MM.1S (cell line): ENCODE data around the gene BEX4.
"Not testable (repeated sequence)": the region's sequence is repeated elsewhere in the genome, so short reads cannot be mapped to it uniquely, and the experiment has no call there.

Experiments
- DNase-seq: peaks from one replicate; pipeline ENCODE4 v3.0.0-alpha.2; 2015
- H2AFZ ChIP-seq: fragments of 300-600 bp; sonication (generic); 2 replicates; pipeline ENCODE4 v1.6.0; 2016; ENCODE audit warnings: antibody characterized with exemption, low read length
- H3F3A ChIP-seq: fragments of 300-600 bp; sonication (generic); 2 replicates; pipeline ENCODE4 v1.6.1; 2016; ENCODE audit warnings: mild to moderate bottlenecking, antibody characterized with exemption, low read length, moderate library complexity, mixed read lengths; ENCODE audit not compliant: insufficient read depth
- H3K27ac ChIP-seq: fragments of 300-600 bp; sonication (generic); 2 replicates; pipeline ENCODE4 v1.5.1; 2016; ENCODE audit warnings: mild to moderate bottlenecking, low read length
- H3K27me3 ChIP-seq: fragments of 300-600 bp; sonication (generic); replicated peaks from 2 replicates; pipeline ENCODE4 v1.6.0; 2016; ENCODE audit warnings: low read length; ENCODE audit not compliant: insufficient read depth
- H3K36me3 ChIP-seq: fragments of 300-600 bp; sonication (generic); replicated peaks from 2 replicates; pipeline ENCODE4 v1.6.1; 2016; ENCODE audit warnings: mild to moderate bottlenecking, low read length, mixed read lengths; ENCODE audit not compliant: insufficient read depth
- H3K4me1 ChIP-seq: fragments of 300-600 bp; sonication (generic); 2 replicates; pipeline ENCODE4 v1.6.1; 2016; ENCODE audit warnings: low read length, mixed read lengths
- H3K4me2 ChIP-seq: fragments of 300-600 bp; sonication (generic); 2 replicates; pipeline ENCODE4 v1.6.0; 2016; ENCODE audit warnings: low read depth, low read length
- H3K4me3 ChIP-seq: fragments of 300-600 bp; sonication (generic); 2 replicates; pipeline ENCODE4 v1.5.1; 2016; ENCODE audit warnings: low read length, mixed read lengths
- H3K79me2 ChIP-seq: fragments of 300-600 bp; sonication (generic); 2 replicates; pipeline ENCODE4 v1.6.1; 2016; ENCODE audit warnings: mixed run types, low read length, mixed read lengths
- H3K9ac ChIP-seq: fragments of 300-600 bp; sonication (generic); 2 replicates; pipeline ENCODE4 v1.6.1; 2016; ENCODE audit warnings: low read length, mixed read lengths
- H3K9me2 ChIP-seq: fragments of 300-600 bp; sonication (generic); replicated peaks from 2 replicates; pipeline ENCODE4 v1.6.1; 2016; ENCODE audit warnings: mild to moderate bottlenecking, low read length, mixed read lengths; ENCODE audit not compliant: insufficient read depth
- H3K9me3 ChIP-seq: fragments of 300-600 bp; sonication (generic); replicated peaks from 2 replicates; pipeline ENCODE4 v1.6.1; 2016; ENCODE audit warnings: mild to moderate bottlenecking, low read length, mixed read lengths; ENCODE audit not compliant: insufficient read depth
- H4K20me1 ChIP-seq: fragments of 300-600 bp; sonication (generic); 2 replicates; pipeline ENCODE4 v1.6.1; 2016; ENCODE audit warnings: mild to moderate bottlenecking, low read length, moderate library complexity, mixed read lengths; ENCODE audit not compliant: insufficient read depth
- EZH2 ChIP-seq: fragments of 300-600 bp; sonication (generic); optimal IDR thresholded peaks from 2 replicates; pipeline ENCODE3; 2017; ENCODE audit warnings: low read depth, mild to moderate bottlenecking, antibody characterized with exemption, low read length, mixed read lengths
- EZH2phosphoT487 ChIP-seq: fragments of 300-600 bp; sonication (generic); IDR thresholded peaks from 2 replicates; pipeline ENCODE4 v1.6.1; 2018; ENCODE audit warnings: antibody characterized with exemption, low read length
- TF ChIP-seq, protein P1 (sequence below): fragments of 300-600 bp; sonication (generic); IDR thresholded peaks from 2 replicates; pipeline ENCODE4 v1.5.1; 2016; ENCODE audit warnings: antibody characterized with exemption, low read length, mixed read lengths

Gene BEX4, protein sequence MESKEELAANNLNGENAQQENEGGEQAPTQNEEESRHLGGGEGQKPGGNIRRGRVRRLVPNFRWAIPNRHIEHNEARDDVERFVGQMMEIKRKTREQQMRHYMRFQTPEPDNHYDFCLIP

DNA sequence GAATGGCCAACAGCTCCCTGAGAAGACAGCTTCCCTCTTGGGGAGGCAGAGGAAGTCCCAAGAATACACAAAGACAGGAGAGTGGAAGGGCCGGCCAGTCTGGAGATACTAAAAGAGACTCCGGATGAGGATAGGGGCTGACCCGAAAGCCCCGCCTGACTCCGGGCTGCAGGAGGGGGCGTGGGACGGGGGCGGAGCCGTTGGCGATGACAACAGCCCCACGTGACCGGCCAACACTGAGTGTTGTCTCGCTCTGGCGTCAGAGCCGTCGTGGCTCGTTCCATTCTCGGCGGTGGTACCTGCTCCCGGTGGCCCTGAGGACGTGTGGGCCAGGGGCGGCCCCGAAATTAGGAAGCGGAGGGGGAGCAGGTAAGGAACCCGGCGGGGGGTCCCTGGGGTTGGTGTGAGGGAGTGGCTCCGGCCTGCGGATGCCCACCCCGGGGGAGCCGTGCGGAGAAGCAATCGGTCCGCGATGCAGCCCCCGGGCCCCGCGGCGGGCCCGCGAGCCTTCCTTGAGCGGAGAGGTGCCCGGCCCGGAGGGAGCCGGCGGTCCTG, at the start of gene BEX4:
Gene BEX4 (plus strand): TSS at position 239 of the 555 bp plus-strand sequence. CDS start 1,046 bp downstream, outside the sequence.
- H3K4me2 ChIP-seq, result peak within 1 kb of the TSS; percentile 69
- H3F3A ChIP-seq, result no peaks in the 10 kb centered on the region
- peak within 1 kb of the TSS; percentile 66 for H3K9ac ChIP-seq
- peak; percentile 71 for DNase-seq
- H3K9me2 ChIP-seq, result no peaks in the 10 kb centered on the region
- no peaks in the 10 kb centered on the region for H3K27me3 ChIP-seq
- H3K27ac ChIP-seq, result no peak within 1 kb of the TSS
- no peaks in the 10 kb centered on the region for H3K9me3 ChIP-seq
- H3K79me2 ChIP-seq, result no peaks in the 10 kb centered on the region
- peak within 1 kb of the TSS; percentile 63 for H3K4me3 ChIP-seq
- H2AFZ ChIP-seq, result peak within 1 kb of the TSS; percentile 82
- TF ChIP-seq, protein P1, sequence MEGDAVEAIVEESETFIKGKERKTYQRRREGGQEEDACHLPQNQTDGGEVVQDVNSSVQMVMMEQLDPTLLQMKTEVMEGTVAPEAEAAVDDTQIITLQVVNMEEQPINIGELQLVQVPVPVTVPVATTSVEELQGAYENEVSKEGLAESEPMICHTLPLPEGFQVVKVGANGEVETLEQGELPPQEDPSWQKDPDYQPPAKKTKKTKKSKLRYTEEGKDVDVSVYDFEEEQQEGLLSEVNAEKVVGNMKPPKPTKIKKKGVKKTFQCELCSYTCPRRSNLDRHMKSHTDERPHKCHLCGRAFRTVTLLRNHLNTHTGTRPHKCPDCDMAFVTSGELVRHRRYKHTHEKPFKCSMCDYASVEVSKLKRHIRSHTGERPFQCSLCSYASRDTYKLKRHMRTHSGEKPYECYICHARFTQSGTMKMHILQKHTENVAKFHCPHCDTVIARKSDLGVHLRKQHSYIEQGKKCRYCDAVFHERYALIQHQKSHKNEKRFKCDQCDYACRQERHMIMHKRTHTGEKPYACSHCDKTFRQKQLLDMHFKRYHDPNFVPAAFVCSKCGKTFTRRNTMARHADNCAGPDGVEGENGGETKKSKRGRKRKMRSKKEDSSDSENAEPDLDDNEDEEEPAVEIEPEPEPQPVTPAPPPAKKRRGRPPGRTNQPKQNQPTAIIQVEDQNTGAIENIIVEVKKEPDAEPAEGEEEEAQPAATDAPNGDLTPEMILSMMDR, result no peak
- no peak for TF ChIP-seq EZH2
- no peaks in the 10 kb centered on the region for H4K20me1 ChIP-seq
- no peaks in the 10 kb centered on the region for H3K4me1 ChIP-seq
- no peaks in the 10 kb centered on the region for H3K36me3 ChIP-seq

DNA sequence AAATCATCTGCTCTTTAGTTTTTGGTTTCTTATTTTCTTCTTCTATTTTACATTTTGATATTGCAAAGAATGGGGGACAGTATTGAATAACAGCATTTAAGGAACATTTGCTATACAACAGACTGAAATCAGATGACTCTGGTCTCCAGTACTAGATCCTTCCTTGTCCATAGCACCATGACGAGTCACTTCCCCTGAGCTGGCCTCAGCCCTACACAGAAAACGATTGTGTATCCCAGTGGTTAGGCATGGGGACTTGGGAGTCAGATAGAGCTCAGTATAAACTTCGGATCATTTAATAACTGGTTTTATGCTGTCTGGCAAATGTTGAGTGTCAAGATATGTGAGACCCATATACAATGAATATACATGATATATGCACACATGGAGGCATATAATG, 44.7 kb upstream of the BEX4 start:
- no peak for TF ChIP-seq EZH2phosphoT487
- TF ChIP-seq, protein P1, result no peak
- TF ChIP-seq EZH2, result no peak
- Histone ChIP-seq H2AFZ (no peak overlapping the region), H3K79me2 (no peaks in the 10 kb centered on the region), H3K9me2 (no peaks in the 10 kb centered on the region), H3K9ac (no peak overlapping the region), H3F3A (no peaks in the 10 kb centered on the region), H3K36me3 (no peaks in the 10 kb centered on the region), H3K4me1 (no peaks in the 10 kb centered on the region), H3K4me3 (no peak overlapping the region), H4K20me1 (no peaks in the 10 kb centered on the region), H3K4me2 (no peak overlapping the region), H3K9me3 (no peaks in the 10 kb centered on the region), H3K27ac (no peak overlapping the region), H3K27me3 (no peaks in the 10 kb centered on the region)
- DNase-seq, result no peak

DNA sequence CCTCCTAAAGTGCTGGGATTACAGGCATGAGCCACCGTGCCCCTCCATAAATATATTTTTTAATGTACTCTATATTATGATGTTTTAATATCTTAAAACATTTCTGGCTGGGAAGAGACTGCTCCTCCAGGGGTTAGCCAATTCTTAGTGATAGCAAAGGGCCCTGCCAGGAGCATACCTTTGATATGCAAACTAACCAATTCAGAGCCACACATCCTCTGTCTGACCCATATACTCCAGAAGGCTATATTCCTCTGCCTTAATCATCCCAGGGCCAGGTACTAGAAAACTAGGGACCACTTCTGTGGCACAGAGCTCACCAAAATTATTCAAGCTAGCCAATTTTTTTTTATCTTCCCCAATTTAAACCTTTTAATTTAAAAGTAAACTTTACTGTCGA, 43.6 kb upstream of the BEX4 start:
- DNase-seq, result no peak
- Histone ChIP-seq H3K4me3 (no peak overlapping the region), H3K36me3 (no peaks in the 10 kb centered on the region), H3K9me2 (no peaks in the 10 kb centered on the region), H3K4me2 (no peak overlapping the region), H3K27me3 (no peaks in the 10 kb centered on the region), H3K4me1 (no peaks in the 10 kb centered on the region), H4K20me1 (no peaks in the 10 kb centered on the region), H3K27ac (no peak overlapping the region), H3K79me2 (no peaks in the 10 kb centered on the region), H3K9me3 (no peaks in the 10 kb centered on the region), H3F3A (no peaks in the 10 kb centered on the region), H3K9ac (no peak overlapping the region), H2AFZ (no peak overlapping the region)
- TF ChIP-seq EZH2 (no peak), EZH2phosphoT487 (no peak)
- TF ChIP-seq, protein P1, result no peak

DNA sequence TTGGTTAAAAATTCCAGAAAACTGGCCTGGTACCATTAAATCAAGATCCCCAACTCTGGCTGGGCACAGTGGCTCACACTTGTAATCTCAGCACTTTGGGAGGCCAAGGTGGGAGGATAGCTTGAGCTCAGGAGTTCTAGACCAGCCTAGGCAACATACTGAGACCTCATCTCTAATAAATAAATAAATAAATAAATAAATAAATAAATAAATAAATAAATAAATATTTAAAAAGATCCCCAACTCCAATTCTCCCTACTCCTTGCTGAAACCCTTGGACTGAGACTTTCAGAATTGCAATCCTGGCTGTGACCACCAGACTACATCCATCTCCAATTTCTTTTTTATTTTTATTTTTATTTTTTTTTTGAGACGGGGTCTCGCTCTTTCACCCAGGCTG, 39.7 kb upstream of the BEX4 start:
- not testable (repeated sequence) for H3K27ac ChIP-seq

More for the DNA sequence above, 39.7 kb upstream of the BEX4 start:
- not testable (repeated sequence) for H3K9me2 ChIP-seq, H3K9me3 ChIP-seq, H4K20me1 ChIP-seq, H3K9ac ChIP-seq, H3K79me2 ChIP-seq, H3F3A ChIP-seq, H3K4me3 ChIP-seq, DNase-seq, H3K4me1 ChIP-seq, H2AFZ ChIP-seq, H3K36me3 ChIP-seq, H3K4me2 ChIP-seq, H3K27me3 ChIP-seq
